ENCODE results near the gene SHTN1. TPM values are rescaled to one million over a fixed set of nuclear protein-coding genes. Genes with fewer than 3 reads are reported as not detected.

Gene SHTN1
- total and polyA plus RNA-seq, 2 experiments from 2014 or later = 6.7 to 8.0 TPM

DNA sequence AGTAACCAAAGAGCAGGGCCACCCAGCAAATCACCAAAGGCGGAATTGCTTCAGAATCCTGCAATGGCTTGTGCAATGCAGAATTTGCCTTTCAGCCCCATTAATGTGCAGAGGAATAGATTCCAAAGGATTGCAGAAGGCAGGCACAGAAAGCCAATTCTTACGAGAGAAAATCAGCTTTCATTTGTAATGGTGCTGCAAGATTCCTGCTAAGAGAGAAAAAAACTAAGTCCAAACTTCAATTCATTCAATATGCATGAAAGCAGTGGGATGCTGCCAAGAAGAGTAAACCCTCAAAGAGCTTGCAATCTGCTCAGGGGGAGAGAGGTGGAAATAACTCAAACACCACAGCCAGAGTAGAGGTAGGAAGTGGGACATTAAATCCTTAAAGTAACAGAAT, 85.3 kb downstream of the SHTN1 start (continued):
- TF ChIP-seq, protein P1, sequence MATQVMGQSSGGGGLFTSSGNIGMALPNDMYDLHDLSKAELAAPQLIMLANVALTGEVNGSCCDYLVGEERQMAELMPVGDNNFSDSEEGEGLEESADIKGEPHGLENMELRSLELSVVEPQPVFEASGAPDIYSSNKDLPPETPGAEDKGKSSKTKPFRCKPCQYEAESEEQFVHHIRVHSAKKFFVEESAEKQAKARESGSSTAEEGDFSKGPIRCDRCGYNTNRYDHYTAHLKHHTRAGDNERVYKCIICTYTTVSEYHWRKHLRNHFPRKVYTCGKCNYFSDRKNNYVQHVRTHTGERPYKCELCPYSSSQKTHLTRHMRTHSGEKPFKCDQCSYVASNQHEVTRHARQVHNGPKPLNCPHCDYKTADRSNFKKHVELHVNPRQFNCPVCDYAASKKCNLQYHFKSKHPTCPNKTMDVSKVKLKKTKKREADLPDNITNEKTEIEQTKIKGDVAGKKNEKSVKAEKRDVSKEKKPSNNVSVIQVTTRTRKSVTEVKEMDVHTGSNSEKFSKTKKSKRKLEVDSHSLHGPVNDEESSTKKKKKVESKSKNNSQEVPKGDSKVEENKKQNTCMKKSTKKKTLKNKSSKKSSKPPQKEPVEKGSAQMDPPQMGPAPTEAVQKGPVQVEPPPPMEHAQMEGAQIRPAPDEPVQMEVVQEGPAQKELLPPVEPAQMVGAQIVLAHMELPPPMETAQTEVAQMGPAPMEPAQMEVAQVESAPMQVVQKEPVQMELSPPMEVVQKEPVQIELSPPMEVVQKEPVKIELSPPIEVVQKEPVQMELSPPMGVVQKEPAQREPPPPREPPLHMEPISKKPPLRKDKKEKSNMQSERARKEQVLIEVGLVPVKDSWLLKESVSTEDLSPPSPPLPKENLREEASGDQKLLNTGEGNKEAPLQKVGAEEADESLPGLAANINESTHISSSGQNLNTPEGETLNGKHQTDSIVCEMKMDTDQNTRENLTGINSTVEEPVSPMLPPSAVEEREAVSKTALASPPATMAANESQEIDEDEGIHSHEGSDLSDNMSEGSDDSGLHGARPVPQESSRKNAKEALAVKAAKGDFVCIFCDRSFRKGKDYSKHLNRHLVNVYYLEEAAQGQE (IDR thresholded peaks at IDR 0.05; ENCODE audit: unreplicated experiment) = no peak
- TF ChIP-seq NANOG (IDR thresholded peaks at IDR 0.05; ENCODE audit: borderline replicate concordance) (no peak), STAT1 (IDR thresholded peaks at IDR 0.05; ENCODE audit: unreplicated experiment) (no peak)

DNA sequence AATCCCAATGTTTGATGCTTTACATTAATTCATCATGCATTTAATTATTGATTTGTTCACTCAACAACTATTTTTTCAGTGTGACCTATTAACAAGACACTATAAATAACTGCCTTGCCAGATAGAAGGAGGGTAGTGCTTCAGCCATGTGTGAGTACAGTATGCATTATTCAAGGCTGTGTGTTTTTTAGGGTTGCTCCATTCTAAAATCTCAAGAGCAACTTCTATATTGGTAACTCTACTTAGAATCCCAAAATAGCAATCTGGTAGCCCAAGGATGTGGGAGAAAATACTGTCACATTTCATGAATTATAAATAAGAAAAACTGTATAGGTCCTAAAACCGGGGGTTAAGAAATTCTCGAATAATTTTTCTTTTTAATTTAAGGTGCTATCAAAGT, 85.8 kb downstream of the SHTN1 start:
- Mint-ChIP-seq H3K27ac (no peak overlapping the region), H3K4me1 (peaks cover 16% of the 10 kb centered on the region; the same call in 2 of the 3 replicates), H3K4me3 (no peak overlapping the region), H3K27me3 (ENCODE audit: insufficient read depth, low read depth, poor library complexity) (no peaks in the 10 kb centered on the region), H3K9me3 (no peaks in the 10 kb centered on the region), H3K36me3 (ENCODE audit: low read depth) (peaks cover 9% of the 10 kb centered on the region)
- no peak for ATAC-seq
- Histone ChIP-seq H3K4me1 (ENCODE audit: insufficient read depth) (no peaks in the 10 kb centered on the region; the same call in 1 of the 2 replicates), H3K27me3 (ENCODE audit: insufficient read depth) (no peaks in the 10 kb centered on the region), H3K27ac (ENCODE audit: low read depth) (no peak overlapping the region), H2AFZ (no peak overlapping the region), H3K79me2 (replicated peaks; ENCODE audit: insufficient read depth) (no peaks in the 10 kb centered on the region), H3K4me2 (no peak overlapping the region), H3F3A (replicated peaks; ENCODE audit: low read depth) (no peaks in the 10 kb centered on the region), H3K36me3 (ENCODE audit: insufficient read depth) (no peaks in the 10 kb centered on the region), H3K9me2 (ENCODE audit: insufficient read depth) (no peaks in the 10 kb centered on the region), H3K4me3 (no peak overlapping the region), H4K20me1 (replicated peaks; ENCODE audit: insufficient read depth) (no peaks in the 10 kb centered on the region)
- TF ChIP-seq JUNB (IDR thresholded peaks at IDR 0.05; ENCODE audit: unreplicated experiment) (no peak), ZNF331 (CRISPR knock-in tag; IDR thresholded peaks at IDR 0.05; ENCODE audit: low read depth) (no peak), EZH2 (IDR thresholded peaks at IDR 0.05; ENCODE audit: low read depth, unreplicated experiment) (no peak), CREB1 (CRISPR knock-in tag; IDR thresholded peaks at IDR 0.05; ENCODE audit: low read depth) (no peak), POLR2AphosphoS5 (IDR thresholded peaks at IDR 0.05; ENCODE audit: low read depth) (no peak)
- TF ChIP-seq, protein P2, sequence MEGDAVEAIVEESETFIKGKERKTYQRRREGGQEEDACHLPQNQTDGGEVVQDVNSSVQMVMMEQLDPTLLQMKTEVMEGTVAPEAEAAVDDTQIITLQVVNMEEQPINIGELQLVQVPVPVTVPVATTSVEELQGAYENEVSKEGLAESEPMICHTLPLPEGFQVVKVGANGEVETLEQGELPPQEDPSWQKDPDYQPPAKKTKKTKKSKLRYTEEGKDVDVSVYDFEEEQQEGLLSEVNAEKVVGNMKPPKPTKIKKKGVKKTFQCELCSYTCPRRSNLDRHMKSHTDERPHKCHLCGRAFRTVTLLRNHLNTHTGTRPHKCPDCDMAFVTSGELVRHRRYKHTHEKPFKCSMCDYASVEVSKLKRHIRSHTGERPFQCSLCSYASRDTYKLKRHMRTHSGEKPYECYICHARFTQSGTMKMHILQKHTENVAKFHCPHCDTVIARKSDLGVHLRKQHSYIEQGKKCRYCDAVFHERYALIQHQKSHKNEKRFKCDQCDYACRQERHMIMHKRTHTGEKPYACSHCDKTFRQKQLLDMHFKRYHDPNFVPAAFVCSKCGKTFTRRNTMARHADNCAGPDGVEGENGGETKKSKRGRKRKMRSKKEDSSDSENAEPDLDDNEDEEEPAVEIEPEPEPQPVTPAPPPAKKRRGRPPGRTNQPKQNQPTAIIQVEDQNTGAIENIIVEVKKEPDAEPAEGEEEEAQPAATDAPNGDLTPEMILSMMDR (conservative IDR thresholded peaks at IDR 0.05; ENCODE audit: low read depth in 2 of 2) = no peak
- TF ChIP-seq, protein P3, sequence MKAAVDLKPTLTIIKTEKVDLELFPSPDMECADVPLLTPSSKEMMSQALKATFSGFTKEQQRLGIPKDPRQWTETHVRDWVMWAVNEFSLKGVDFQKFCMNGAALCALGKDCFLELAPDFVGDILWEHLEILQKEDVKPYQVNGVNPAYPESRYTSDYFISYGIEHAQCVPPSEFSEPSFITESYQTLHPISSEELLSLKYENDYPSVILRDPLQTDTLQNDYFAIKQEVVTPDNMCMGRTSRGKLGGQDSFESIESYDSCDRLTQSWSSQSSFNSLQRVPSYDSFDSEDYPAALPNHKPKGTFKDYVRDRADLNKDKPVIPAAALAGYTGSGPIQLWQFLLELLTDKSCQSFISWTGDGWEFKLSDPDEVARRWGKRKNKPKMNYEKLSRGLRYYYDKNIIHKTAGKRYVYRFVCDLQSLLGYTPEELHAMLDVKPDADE (IDR thresholded peaks at IDR 0.05) = no peak
- no peak for DNase-seq (ENCODE audit: low spot score)
